Hepatocyte (in vitro differentiated cells): ENCODE results near the gene BNIP2. TPM values are rescaled to one million over a fixed set of nuclear protein-coding genes. Genes with fewer than 3 reads are reported as not detected.

Experiments
- DNase-seq: peaks from one replicate; pipeline ENCODE4 v3.0.0-alpha.2; 2016; ENCODE audit warnings: low spot score
- H2AFZ ChIP-seq: fragments of 200-600 bp; sonication (generic); 2 replicates; pipeline ENCODE4 v1.6.0; 2016; ENCODE audit warnings: antibody characterized with exemption, mild to moderate bottlenecking
- H3K27ac ChIP-seq: fragments of 200-600 bp; sonication (generic); 2 replicates; pipeline ENCODE4 v1.5.1; 2016; ENCODE audit warnings: mild to moderate bottlenecking
- H3K27me3 ChIP-seq: fragments of 200-600 bp; sonication (generic); 2 replicates; pipeline ENCODE4 v1.6.1; 2016
- H3K36me3 ChIP-seq: fragments of 200-600 bp; sonication (generic); replicated peaks from 2 replicates; pipeline ENCODE4 v1.5.1; 2016; ENCODE audit warnings: low read depth; ENCODE audit not compliant: insufficient read depth
- H3K4me1 ChIP-seq: fragments of 200-600 bp; sonication (generic); 2 replicates; pipeline ENCODE4 v1.5.1; 2016; ENCODE audit warnings: mild to moderate bottlenecking, moderate library complexity; ENCODE audit not compliant: insufficient read depth
- H3K4me2 ChIP-seq: fragments of 200-600 bp; sonication (generic); 2 replicates; pipeline ENCODE4 v1.6.0; 2016
- H3K4me3 ChIP-seq: fragments of 200-600 bp; sonication (generic); 2 replicates; pipeline ENCODE4 v1.5.1; 2016; ENCODE audit warnings: mild to moderate bottlenecking
- H3K79me2 ChIP-seq: fragments of 200-600 bp; sonication (generic); 2 replicates; pipeline ENCODE4 v1.6.0; 2017; ENCODE audit warnings: mild to moderate bottlenecking
- H3K9me2 ChIP-seq: fragments of 200-600 bp; sonication (generic); replicated peaks from 2 replicates; pipeline ENCODE4 v1.6.0; 2017; ENCODE audit warnings: mild to moderate bottlenecking; ENCODE audit not compliant: insufficient read depth
- H3K9me3 ChIP-seq: fragments of 200-600 bp; sonication (generic); 2 replicates; pipeline ENCODE4 v1.5.1; 2016; ENCODE audit warnings: low read depth, mild to moderate bottlenecking
- H4K20me1 ChIP-seq: fragments of 200-600 bp; sonication (generic); 2 replicates; pipeline ENCODE4 v1.6.0; 2016; ENCODE audit warnings: mild to moderate bottlenecking; ENCODE audit not compliant: insufficient read depth, poor library complexity, severe bottlenecking
- CTCF ChIP-seq: fragments of 200-600 bp; sonication (generic); IDR thresholded peaks from 2 replicates; pipeline ENCODE4 v1.5.1; 2016; ENCODE audit warnings: antibody characterized with exemption, mild to moderate bottlenecking; ENCODE audit not compliant: poor library complexity
- EZH2 ChIP-seq: fragments of 200-600 bp; sonication (generic); IDR thresholded peaks from 2 replicates; pipeline ENCODE4 v1.6.1; 2016; ENCODE audit warnings: antibody characterized with exemption, mild to moderate bottlenecking, borderline replicate concordance
- EZH2phosphoT487 ChIP-seq: fragments of 200-600 bp; sonication (generic); IDR thresholded peaks from one replicate; pipeline ENCODE4 v1.6.1; 2018; ENCODE audit warnings: antibody characterized with exemption, mild to moderate bottlenecking, low read depth, moderate library complexity; ENCODE audit not compliant: unreplicated experiment, severe bottlenecking
- WGBS: methylation state at CpG from one replicate; pipeline ENCODE4 v1.1.6; 2016; ENCODE audit warnings: low lambda C conversion rate; ENCODE audit errors: missing lambda C conversion rate; 5-methylcytosine and 5-hydroxymethylcytosine counted together
- polyA plus RNA-seq: library from polyadenylated mRNA; unstranded; fragments of >200 nt; fragmentation: Nextera tagmentation; extraction: Ambion mirVana; gene quantifications from 2 replicates; pipeline ENCODE4 v1.2.1, GENCODE V29; 2016
- total RNA-seq: library from RNA; depleted of rRNA; stranded (reverse); fragments of >200 nt; gene quantifications from 2 replicates; pipeline ENCODE4 v1.2.3, GENCODE V29; 2014

Gene BNIP2
- total and polyA plus RNA-seq, 2 experiments from 2014 or later, result 55.0 to 102 TPM

DNA sequence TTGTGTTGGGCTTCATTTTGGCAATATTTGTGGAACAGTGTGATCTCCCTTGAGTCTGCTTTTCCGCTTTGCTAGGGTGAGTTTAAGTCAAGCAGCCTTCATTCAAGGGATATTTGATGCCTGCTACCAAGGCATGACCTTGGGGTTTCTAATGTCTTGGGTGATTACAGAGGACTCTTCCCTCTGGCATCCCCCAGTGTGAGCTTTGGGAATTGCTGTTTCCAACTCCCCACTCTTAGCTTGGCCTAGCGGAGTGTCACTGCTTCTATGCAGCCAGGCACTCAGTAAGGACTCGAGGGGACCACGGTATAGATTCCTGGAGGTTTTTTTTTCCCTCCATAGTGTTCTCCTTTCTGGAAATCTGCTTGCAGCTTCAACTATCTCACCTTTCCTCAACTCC is 56.4 kb downstream of the BNIP2 start:
- no peak overlapping the region for H3K4me3 ChIP-seq
- peak; percentile 18 for DNase-seq
- TF ChIP-seq EZH2 (no peak), CTCF (peak; percentile 11), EZH2phosphoT487 (no peak)
- no peaks in the 10 kb centered on the region for H3K9me3 ChIP-seq
- H3K9me2 ChIP-seq, result no peaks in the 10 kb centered on the region
- 62% methylated on average over 4 of the region's 4 CpGs for WGBS
- no peaks in the 10 kb centered on the region for H3K4me1 ChIP-seq
- H3K36me3 ChIP-seq, result no peaks in the 10 kb centered on the region
- no peak overlapping the region for H3K27ac ChIP-seq
- no peaks in the 10 kb centered on the region for H4K20me1 ChIP-seq
- no peaks in the 10 kb centered on the region for H3K27me3 ChIP-seq
- no peak overlapping the region for H3K4me2 ChIP-seq
- no peaks in the 10 kb centered on the region for H3K79me2 ChIP-seq
- no peak overlapping the region for H2AFZ ChIP-seq

GRCh38 chr15:59622289-59622688 is 66.8 kb downstream of the BNIP2 start:
- Histone ChIP-seq H3K4me2 (no peak overlapping the region), H3K79me2 (no peaks in the 10 kb centered on the region), H3K4me3 (no peak overlapping the region), H3K27me3 (no peaks in the 10 kb centered on the region), H3K27ac (no peak overlapping the region), H3K4me1 (no peaks in the 10 kb centered on the region), H3K36me3 (no peaks in the 10 kb centered on the region), H2AFZ (no peak overlapping the region), H3K9me3 (no peaks in the 10 kb centered on the region), H4K20me1 (no peaks in the 10 kb centered on the region), H3K9me2 (no peaks in the 10 kb centered on the region)
- peak; percentile 78 for DNase-seq
- WGBS, result 21% methylated on average over 6 of the region's 6 CpGs
- no peak for TF ChIP-seq EZH2
- peak; percentile 48 for TF ChIP-seq CTCF
- no peak for TF ChIP-seq EZH2phosphoT487

DNA sequence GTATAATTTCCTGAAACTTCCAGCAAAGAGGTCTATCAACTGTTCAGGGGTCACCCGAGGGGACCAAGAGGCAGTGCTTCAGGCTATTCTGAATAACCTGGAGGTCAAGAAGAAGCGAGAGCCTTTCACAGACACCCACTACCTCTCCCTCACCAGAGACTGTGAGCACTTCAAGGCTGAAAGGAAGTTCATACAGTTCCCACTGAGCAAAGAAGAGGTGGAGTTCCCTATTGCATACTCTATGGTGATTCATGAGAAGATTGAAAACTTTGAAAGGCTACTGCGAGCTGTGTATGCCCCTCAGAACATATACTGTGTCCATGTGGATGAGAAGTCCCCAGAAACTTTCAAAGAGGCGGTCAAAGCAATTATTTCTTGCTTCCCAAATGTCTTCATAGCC is 70.7 kb downstream of the BNIP2 start:
- no peak overlapping the region for H3K27ac ChIP-seq
- TF ChIP-seq CTCF (no peak), EZH2phosphoT487 (no peak), EZH2 (no peak)
- no peak overlapping the region for H3K4me3 ChIP-seq
- H3K4me1 ChIP-seq, result no peaks in the 10 kb centered on the region
- no peak for DNase-seq
- no peaks in the 10 kb centered on the region for H3K9me2 ChIP-seq
- no peak overlapping the region for H3K4me2 ChIP-seq
- H4K20me1 ChIP-seq, result no peaks in the 10 kb centered on the region
- no peaks in the 10 kb centered on the region for H3K9me3 ChIP-seq
- H3K36me3 ChIP-seq, result no peaks in the 10 kb centered on the region
- peaks cover 4% of the 10 kb centered on the region for H3K79me2 ChIP-seq
- H2AFZ ChIP-seq, result no peak overlapping the region
- H3K27me3 ChIP-seq, result no peaks in the 10 kb centered on the region
- 85% methylated on average over 4 of the region's 4 CpGs for WGBS

- Histone ChIP-seq H3K27ac (peak overlapping the region; percentile 72), H4K20me1 (no peaks in the 10 kb centered on the region), H3K9me2 (no peaks in the 10 kb centered on the region), H3K4me2 (peak overlapping the region; percentile 19), H3K36me3 (no peaks in the 10 kb centered on the region), H2AFZ (no peak overlapping the region), H3K4me3 (no peak overlapping the region), H3K27me3 (no peaks in the 10 kb centered on the region), H3K4me1 (no peaks in the 10 kb centered on the region), H3K9me3 (no peaks in the 10 kb centered on the region), H3K79me2 (peaks cover 4% of the 10 kb centered on the region)
- WGBS, result 63% methylated on average over 3 of the region's 3 CpGs
- TF ChIP-seq CTCF (peak; percentile 32), EZH2 (no peak)
- peak; percentile 43 for DNase-seq
These were observed 72.7 kb downstream of the BNIP2 start for GRCh38 chr15:59616379-59616778.
